GM12891 (cell line): ENCODE measurements around the gene MILR1. TPM values are rescaled to one million over a fixed set of nuclear protein-coding genes. Genes with fewer than 3 reads are reported as not detected.
A peak's percentile ranks its signal among the peaks of the same experiment; 100 is the strongest.

ENCODE experiments used
- DNase-seq: peaks from one replicate; pipeline ENCODE4 v3.0.0; 2011; ENCODE audit warnings: low spot score; ENCODE audit not compliant: insufficient read length
- FAIRE-seq: peaks from 2 replicates; lab custom pipeline; 2011; peaks lifted over from hg19 to GRCh38; lab: Jason Lieb, UNC
- PAX5 ChIP-seq: IDR thresholded peaks from 2 replicates; pipeline ENCODE4 v1.6.1; 2011; ENCODE audit warnings: low read length, moderate library complexity, mild to moderate bottlenecking; ENCODE audit not compliant: insufficient read depth, severe bottlenecking
- POLR2A ChIP-seq: IDR thresholded peaks from 2 replicates; pipeline ENCODE4 v1.6.1; 2011; ENCODE audit warnings: low read depth, low read length, control low read depth
- POLR2AphosphoS5 ChIP-seq: IDR thresholded peaks from 2 replicates; pipeline ENCODE4 v1.6.1; 2011; ENCODE audit warnings: low read depth, low read length, control low read depth
- POU2F2 ChIP-seq: IDR thresholded peaks from 2 replicates; pipeline ENCODE4 v1.6.1; 2011; ENCODE audit warnings: low read depth, mild to moderate bottlenecking, control low read depth, low read length, moderate library complexity
- SPI1 ChIP-seq: IDR thresholded peaks from 2 replicates; pipeline ENCODE4 v1.6.1; 2011; ENCODE audit warnings: low read depth, low read length, control low read depth
- TAF1 ChIP-seq: IDR thresholded peaks from 2 replicates; pipeline ENCODE4 v1.6.1; 2011; ENCODE audit warnings: low read depth, low read length, control low read depth
- polyA plus RNA-seq: library from polyadenylated mRNA; unstranded; fragments of >200 nt; gene quantifications from one replicate; pipeline ENCODE4 v1.2.1, GENCODE V29; 2012; ENCODE audit warnings: low read depth, missing spikeins, inconsistent platforms; ENCODE audit not compliant: missing spikeins

The MILR1 gene
- polyA plus RNA-seq, result 2.0 TPM

DNA sequence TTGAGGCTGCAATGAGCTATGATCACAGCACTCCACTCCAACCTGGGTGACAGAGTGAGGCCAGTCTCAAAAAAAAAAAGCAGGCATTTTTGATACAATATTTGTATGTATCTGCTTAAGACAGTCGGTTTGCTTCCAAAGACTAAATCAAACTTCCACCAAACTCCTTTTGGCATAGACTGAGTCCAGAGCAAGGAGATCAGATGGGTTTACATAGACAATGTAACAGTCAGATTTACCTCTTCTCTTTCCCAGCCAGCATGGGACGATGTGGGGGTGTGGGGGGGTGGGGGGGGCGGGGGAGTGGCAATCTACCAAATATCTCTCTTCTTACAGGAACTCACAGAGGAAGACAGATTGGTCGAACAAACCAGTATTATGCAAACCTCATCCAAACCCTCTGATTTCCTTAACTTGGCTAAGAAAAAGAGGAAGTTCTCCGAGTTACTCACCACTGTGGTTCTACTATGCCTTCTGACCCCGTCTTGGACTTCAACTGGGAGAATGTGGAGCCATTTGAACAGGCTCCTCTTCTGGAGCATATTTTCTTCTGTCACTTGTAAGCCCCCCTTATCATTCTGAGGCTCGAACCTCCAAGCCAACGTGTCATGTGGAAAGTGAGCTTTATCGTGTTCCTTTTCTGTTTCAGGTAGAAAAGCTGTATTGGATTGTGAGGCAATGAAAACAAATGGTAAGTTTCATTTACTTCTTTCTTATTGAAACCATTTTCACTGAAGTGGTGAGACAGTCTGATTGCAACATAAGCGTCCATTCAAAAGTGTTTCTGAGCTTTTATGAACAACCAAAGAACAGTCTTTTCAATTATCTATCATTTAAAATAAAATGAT, at the start of gene MILR1:
Gene MILR1, plus strand, starts transcription at position 451 of the 848 bp plus-strand sequence. Its CDS starts 54 bp downstream, at position 505.
- FAIRE-seq (no peak), DNase-seq (no peak)
- TF ChIP-seq SPI1 (peak; percentile 86), POLR2AphosphoS5 (no peak), TAF1 (0 out of 2 replicates have a peak, but pooled peaks have one; percentile 16), POLR2A (no peak), POU2F2 (peak; percentile 71; the same call in 1 of the 2 replicates), PAX5 (no peak)

- DNase-seq (no peak), FAIRE-seq (no peak)
- no peak for TF ChIP-seq TAF1
- no peak for TF ChIP-seq PAX5
- no peak for TF ChIP-seq POLR2A
- no peak for TF ChIP-seq SPI1
- no peak for TF ChIP-seq POLR2AphosphoS5
- TF ChIP-seq POU2F2, result no peak
These were observed 49.2 kb upstream of the MILR1 start for GRCh38 chr17:64399767-64400156.

DNA sequence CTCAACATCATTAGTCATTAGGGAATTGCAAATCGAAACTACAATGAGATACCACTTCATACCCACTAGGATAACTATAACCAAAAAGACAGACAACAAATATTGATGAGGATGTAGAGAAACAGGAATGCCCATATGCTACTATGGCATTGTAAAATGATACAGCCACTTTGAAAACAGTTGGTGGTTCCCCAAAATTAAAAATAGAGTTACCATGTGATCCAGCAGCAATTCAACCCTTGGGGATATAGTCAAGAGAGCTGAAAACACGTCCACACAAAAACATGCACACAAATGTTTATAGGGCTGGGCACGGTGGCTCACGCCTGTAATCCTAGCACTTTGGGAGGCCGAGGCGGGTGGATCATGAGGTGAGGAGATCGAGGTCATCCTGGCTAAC, 48.3 kb upstream of the MILR1 start:
- no peak for TF ChIP-seq SPI1
- TF ChIP-seq TAF1, result no peak
- FAIRE-seq (no peak), DNase-seq (no peak)

DNA sequence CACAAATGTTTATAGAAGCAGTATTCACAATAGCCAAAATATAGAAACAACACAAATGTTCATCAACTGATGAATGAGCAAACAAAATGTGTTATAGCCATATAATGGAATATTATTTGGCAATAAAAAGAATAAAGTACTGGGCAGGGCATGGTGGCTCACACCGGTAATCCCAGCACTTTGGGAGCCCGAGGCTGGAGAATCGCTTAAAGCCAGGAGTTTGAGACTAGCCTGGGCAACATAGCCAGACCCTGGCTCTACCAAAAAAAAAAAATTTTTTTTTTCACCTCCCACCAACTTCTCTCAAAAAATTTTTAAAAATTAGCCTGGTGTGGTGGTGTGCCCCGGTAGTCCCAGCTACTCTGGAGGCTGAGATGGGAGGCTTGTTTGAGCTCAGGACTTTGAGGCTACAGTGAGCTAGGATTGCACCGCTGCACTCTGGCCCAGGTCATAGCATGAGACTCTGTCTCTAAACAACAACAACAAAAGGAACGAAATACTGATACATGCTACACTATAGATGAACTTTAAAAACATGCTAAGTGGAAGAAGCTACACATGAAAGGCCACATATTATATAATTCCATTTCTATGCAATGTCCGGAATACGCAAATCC, 47.6 kb upstream of the MILR1 start:
- TF ChIP-seq POU2F2 (no peak), SPI1 (no peak), POLR2A (no peak)
- FAIRE-seq (no peak), DNase-seq (no peak)

GRCh38 chr17:64401941-64402340, 47.0 kb upstream of the MILR1 start:
- DNase-seq (no peak), FAIRE-seq (no peak)
- no peak for TF ChIP-seq POU2F2
- TF ChIP-seq SPI1, result no peak
- no peak for TF ChIP-seq TAF1
- TF ChIP-seq POLR2AphosphoS5, result no peak
- TF ChIP-seq POLR2A, result no peak

- TF ChIP-seq POLR2A (no peak), TAF1 (no peak), SPI1 (no peak), POU2F2 (no peak), PAX5 (no peak), POLR2AphosphoS5 (no peak)
- FAIRE-seq (no peak), DNase-seq (no peak)
These were observed 46.4 kb upstream of the MILR1 start for GRCh38 chr17:64402469-64402868.

- TF ChIP-seq POU2F2 (no peak), SPI1 (no peak), POLR2A (no peak), TAF1 (no peak), POLR2AphosphoS5 (no peak), PAX5 (no peak)
- no peak for DNase-seq
- no peak for FAIRE-seq
These were observed 44.9 kb upstream of the MILR1 start for GRCh38 chr17:64403881-64404460.

DNA sequence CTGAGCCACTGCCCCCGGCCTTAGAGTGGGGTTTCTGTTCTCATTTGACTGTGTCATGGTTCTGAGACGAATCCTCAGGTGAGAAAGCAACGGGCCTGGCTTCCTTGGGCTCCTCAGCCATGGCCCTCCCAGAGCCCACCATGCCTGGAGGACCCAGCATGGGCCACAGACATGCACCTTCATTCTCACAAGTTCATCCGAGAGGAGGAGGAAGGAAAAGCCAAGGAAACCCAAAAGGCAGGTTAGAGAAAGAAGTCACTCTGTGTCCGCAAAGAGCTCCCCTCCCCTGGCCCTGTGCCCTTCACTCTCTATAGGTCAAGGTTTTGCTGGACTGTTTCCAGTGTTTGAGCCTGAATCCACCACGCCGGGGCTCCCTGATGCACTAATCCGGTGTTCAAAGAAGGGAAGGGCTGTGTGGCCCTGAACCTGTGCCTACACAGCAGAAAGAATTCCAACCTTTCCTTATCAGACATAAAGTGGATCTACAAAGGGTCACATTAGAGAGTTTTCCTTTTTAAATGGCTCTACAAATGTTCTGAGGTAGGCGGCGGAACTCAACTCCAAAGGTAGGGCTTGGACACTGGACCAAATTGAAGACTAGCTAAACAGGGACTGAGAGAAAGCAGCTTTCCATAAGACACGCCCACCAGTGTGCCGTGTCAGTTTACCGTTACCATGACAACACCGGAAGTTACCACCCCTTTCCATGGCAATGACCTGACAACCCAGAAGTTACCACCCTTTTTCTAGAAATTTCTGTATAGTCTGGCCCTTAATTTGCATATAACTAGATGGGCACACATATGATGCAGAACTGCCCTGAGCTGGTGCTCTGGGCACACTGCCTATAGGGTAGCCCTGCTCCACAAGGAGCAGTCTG, 42.4 kb upstream of the MILR1 start:
- DNase-seq (no peak), FAIRE-seq (no peak)
- TF ChIP-seq POU2F2 (no peak), POLR2A (no peak), POLR2AphosphoS5 (no peak), TAF1 (no peak), SPI1 (no peak), PAX5 (no peak)

DNA sequence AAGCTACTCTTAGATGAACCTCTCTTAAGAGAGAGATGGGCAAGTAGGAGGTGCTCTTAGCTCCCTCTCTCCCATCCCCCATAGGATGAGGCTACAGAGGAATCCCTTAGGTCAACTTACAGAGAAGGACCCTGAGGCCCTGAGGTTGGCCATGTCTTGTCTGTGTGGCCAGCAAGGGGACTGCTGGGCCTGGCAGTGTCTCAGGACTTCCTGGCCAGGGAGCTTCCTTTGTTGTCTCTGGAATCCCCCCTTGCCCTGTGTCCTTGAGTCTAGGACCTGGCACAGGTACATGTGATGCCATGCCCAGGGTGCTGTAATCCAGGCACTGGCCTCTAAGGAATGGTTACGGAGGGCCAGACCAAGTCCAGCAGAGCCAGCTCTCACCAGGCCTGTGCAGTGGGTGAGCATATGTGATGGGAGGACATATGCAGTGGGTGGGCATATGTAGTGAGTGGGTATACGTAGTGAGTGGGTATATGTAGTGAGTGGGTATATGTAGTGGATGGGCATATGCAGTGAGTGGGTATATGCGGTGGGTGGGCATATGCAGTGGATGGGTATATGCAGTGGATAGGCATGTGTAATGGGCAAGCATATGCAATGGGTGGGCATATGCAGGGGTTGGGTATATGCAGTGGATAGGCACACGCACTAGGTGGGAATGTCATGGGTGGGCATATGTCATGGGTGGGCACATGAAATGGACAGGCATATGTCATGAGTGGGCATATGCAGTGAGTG, 38.0 kb upstream of the MILR1 start:
- TF ChIP-seq PAX5 (no peak), POU2F2 (no peak), POLR2AphosphoS5 (no peak), SPI1 (no peak), POLR2A (no peak), TAF1 (no peak)
- FAIRE-seq, result no peak
- no peak for DNase-seq
